Endothelial cell of umbilical vein (primary cell): ENCODE measurements around the gene DDIT3. TPM values are rescaled to one million over a fixed set of nuclear protein-coding genes. Genes with fewer than 3 reads are reported as not detected.

Experiments
- BruUV-seq: library from RNA; stranded (reverse); fragments of 400-500 nt; replicated peaks from 2 replicates; lab custom pipeline; 2021; lab: Mats Ljungman, UMichigan
- CTCF ChIA-PET: fragments of 300-600, 350-600 bp; sonication (Branson Sonifier 250); formaldehyde crosslinking; loops from one replicate; lab custom pipeline; 2021; ENCODE audit warnings: antibody characterized with exemption, inconsistent platforms; lab: Charles Lee
- POLR2A ChIA-PET: fragments of 300-600, 350-600 bp; sonication (Branson Sonifier 250); formaldehyde crosslinking; loops from one replicate; lab custom pipeline; 2021; ENCODE audit warnings: antibody characterized with exemption, inconsistent platforms; lab: Charles Lee
- DNase-seq: peaks from one replicate; pipeline ENCODE4 v3.0.0-alpha.2; 2011; ENCODE audit warnings: low read depth, low spot score
- FAIRE-seq: peaks from 2 replicates; lab custom pipeline; 2011; peaks lifted over from hg19 to GRCh38; lab: Jason Lieb, UNC
- H2AFZ ChIP-seq: 2 replicates; pipeline ENCODE4 v1.6.0; 2012; ENCODE audit warnings: low read depth, low read length, control low read depth, inconsistent platforms
- H3K27ac ChIP-seq: 2 replicates; pipeline ENCODE4 v1.5.1; 2011; ENCODE audit warnings: low read depth, mild to moderate bottlenecking, control low read depth, low read length, moderate library complexity; ENCODE audit not compliant: insufficient read depth
- H3K27me3 ChIP-seq, 2 experiments: 2 replicates each; pipeline versions ENCODE4 v1.6.0 to v1.6.1; 2011; ENCODE audit warnings: low read length in 2 of 2, mixed read lengths in 1 of 2; ENCODE audit not compliant: control insufficient read depth in 2 of 2, insufficient read depth in 2 of 2
- H3K36me3 ChIP-seq, 2 experiments: 2 replicates in 1 of 2; 3 replicates in 1 of 2; pipeline ENCODE4 v1.5.1; 2011; ENCODE audit warnings: low read length in 2 of 2, mild to moderate bottlenecking in 1 of 2, moderate library complexity in 1 of 2; ENCODE audit not compliant: control insufficient read depth in 2 of 2, insufficient read depth in 2 of 2; ENCODE audit errors: extremely low read depth in 1 of 2
- H3K4me1 ChIP-seq: 3 replicates; pipeline ENCODE4 v1.5.1; 2011; ENCODE audit warnings: mild to moderate bottlenecking, low read length; ENCODE audit not compliant: control insufficient read depth, insufficient read depth; ENCODE audit errors: extremely low read depth
- H3K4me2 ChIP-seq: 2 replicates; pipeline ENCODE4 v1.6.1; 2011; ENCODE audit warnings: low read length, control low read depth, mixed read lengths; ENCODE audit not compliant: insufficient read depth
- H3K4me3 ChIP-seq, 3 experiments: fragments of 200-600 bp in 1 of 3; sonication (generic), shearing (Covaris generic) in 1 of 3; replicated peaks in 1 of 3; 2 replicates each; pipeline ENCODE4 v1.5.1; 2011 to 2016; ENCODE audit warnings: control low read depth in 3 of 3, low read length in 3 of 3, mild to moderate bottlenecking in 2 of 3, inconsistent platforms in 1 of 3, low read depth in 1 of 3, moderate library complexity in 1 of 3; ENCODE audit not compliant: insufficient read depth in 1 of 3
- H3K79me2 ChIP-seq: 2 replicates; pipeline ENCODE4 v1.6.0; 2012; ENCODE audit warnings: low read length, inconsistent platforms; ENCODE audit not compliant: control insufficient read depth, insufficient read depth
- H3K9ac ChIP-seq: replicated peaks from 2 replicates; pipeline ENCODE3; 2011; ENCODE audit warnings: low read length, control low read depth; ENCODE audit not compliant: insufficient read depth; ENCODE audit errors: extremely low read depth
- H3K9me1 ChIP-seq: replicated peaks from 3 replicates; pipeline ENCODE4 v1.6.0; 2011; ENCODE audit warnings: mild to moderate bottlenecking, low read length; ENCODE audit not compliant: control insufficient read depth, insufficient read depth; ENCODE audit errors: extremely low read depth
- H3K9me3 ChIP-seq: replicated peaks from 2 replicates; pipeline ENCODE4 v1.5.1; 2012; ENCODE audit warnings: low read length, inconsistent platforms; ENCODE audit not compliant: control insufficient read depth, insufficient read depth
- H4K20me1 ChIP-seq: replicated peaks from 2 replicates; pipeline ENCODE3; 2011; ENCODE audit warnings: mild to moderate bottlenecking, low read length; ENCODE audit not compliant: control insufficient read depth, insufficient read depth; ENCODE audit errors: extremely low read depth
- CTCF ChIP-seq, 2 donors: IDR thresholded peaks; 1 replicate in 1 of 2; 2 replicates in 1 of 2; pipeline ENCODE4 v1.5.1; 2011; ENCODE audit warnings: low read length in 2 of 2, mild to moderate bottlenecking in 2 of 2, moderate library complexity in 2 of 2, control low read depth in 1 of 2, inconsistent platforms in 1 of 2, low read depth in 1 of 2; ENCODE audit not compliant: insufficient read depth in 1 of 2; ENCODE audit errors: extremely low read depth in 1 of 2
- EZH2 ChIP-seq: IDR thresholded peaks from 2 replicates; pipeline ENCODE4 v1.6.1; 2012; ENCODE audit warnings: borderline replicate concordance, low read depth, mild to moderate bottlenecking, moderate library complexity, low read length, inconsistent platforms; ENCODE audit not compliant: severe bottlenecking
- FOS ChIP-seq: IDR thresholded peaks from 2 replicates; pipeline ENCODE4 v1.6.1; 2011; ENCODE audit warnings: mild to moderate bottlenecking, low read length, moderate library complexity, borderline replicate concordance; ENCODE audit not compliant: insufficient read depth
- GATA2 ChIP-seq: IDR thresholded peaks from 2 replicates; pipeline ENCODE4 v1.7.0; 2011; ENCODE audit warnings: low read depth, mild to moderate bottlenecking, moderate library complexity, mixed read lengths, low read length; ENCODE audit not compliant: insufficient read length, insufficient read depth
- JUN ChIP-seq: IDR thresholded peaks from 2 replicates; pipeline ENCODE4 v1.6.1; 2011; ENCODE audit warnings: borderline replicate concordance, low read depth; ENCODE audit not compliant: insufficient read length, insufficient read depth
- MAX ChIP-seq: IDR thresholded peaks from 2 replicates; pipeline ENCODE4 v1.6.1; 2011; ENCODE audit not compliant: insufficient read depth, insufficient read length
- MYC ChIP-seq: IDR thresholded peaks from one replicate; pipeline ENCODE4 v1.6.1; 2011; ENCODE audit warnings: mild to moderate bottlenecking, low read depth, low read length
- POLR2A ChIP-seq: IDR thresholded peaks from 2 replicates; pipeline ENCODE4 v1.6.1; 2012; ENCODE audit warnings: low read depth, mild to moderate bottlenecking, control low read depth, low read length
- POLR2AphosphoS5 ChIP-seq: IDR thresholded peaks from 2 replicates; pipeline ENCODE4 v1.6.1; 2012; ENCODE audit warnings: low read depth, mild to moderate bottlenecking, control low read depth, low read length, moderate library complexity; ENCODE audit not compliant: insufficient read depth
- dilution Hi-C: fragments of 300-500 bp; cut with MboI; formaldehyde crosslinking; loops from one replicate; pipeline ENCODE4 v1.15.0; 2019; ENCODE audit warnings: low sequenced_read_pairs; ENCODE audit not compliant: extremely low pct_ligation_motif_present
- intact Hi-C: fragments of 100-400 bp; cut with micrococcal nuclease; formaldehyde crosslinking; loops from one replicate; pipeline ENCODE4 v1.10.0; 2022
- polyA plus RNA-seq, 4 experiments: library from polyadenylated mRNA; depleted of rRNA in 3 of 4; stranded (reverse) in 3 of 4; unstranded in 1 of 4; fragments of >200 nt; gene quantifications; 2 replicates each; pipeline versions ENCODE4 v1.2.1 to v1.2.3, GENCODE V29; 2011 to 2012; ENCODE audit warnings: missing spikeins in 1 of 4
- total RNA-seq: library from RNA; stranded (reverse); gene quantifications from 2 replicates; pipeline ENCODE4 v1.2.3, GENCODE V29; 2021

Gene DDIT3
- total and polyA plus RNA-seq, 2 donors (not counting 3 experiments of a cell fraction or from before 2014, with no cell fraction given) = 13.7 to 22.0 TPM

GRCh38 chr12:57535764-57536596 lies 15.7 kb upstream of the DDIT3 start:
- H3K79me2 ChIP-seq = no peaks in the 10 kb centered on the region
- POLR2A ChIA-PET = no interaction called here
- H3K9me3 ChIP-seq = no peaks in the 10 kb centered on the region
- no peak for TF ChIP-seq GATA2
- no peak for TF ChIP-seq EZH2
- TF ChIP-seq FOS = no peak
- TF ChIP-seq MYC = no peak
- TF ChIP-seq CTCF (IDR thresholded peaks at IDR 0.05; ENCODE audit: extremely low read depth in 1 of 2, insufficient read depth in 1 of 2, low read depth in 1 of 2, low read length in 2 of 2) = no peak
- no peak for TF ChIP-seq JUN
- no peak for TF ChIP-seq POLR2AphosphoS5
- TF ChIP-seq MAX = no peak
- TF ChIP-seq POLR2A = no peak
- no peaks in the 10 kb centered on the region for H3K27me3 ChIP-seq
- no peak overlapping the region for H3K27ac ChIP-seq
- intact Hi-C loops = no loop called here
- dilution Hi-C loops = no loop called here
- H4K20me1 ChIP-seq = no peaks in the 10 kb centered on the region
- no TSS peak for BruUV-seq
- H3K4me3 ChIP-seq = no peak overlapping the region
- no peak for DNase-seq
- no peak overlapping the region for H3K4me2 ChIP-seq
- H3K4me1 ChIP-seq = no peaks in the 10 kb centered on the region
- H3K36me3 ChIP-seq = peaks cover 21 to 43% of the 10 kb centered on the region in 2 experiments
- no peak overlapping the region for H3K9ac ChIP-seq
- no peaks in the 10 kb centered on the region for H3K9me1 ChIP-seq
- no peak overlapping the region for H2AFZ ChIP-seq
- CTCF ChIA-PET = no interaction called here
- no peak for FAIRE-seq
